ENCODE results near the gene PXT1.
A peak's percentile ranks its signal among the peaks of the same experiment; 100 is the strongest.
"Not testable (repeated sequence)": the region's sequence is repeated elsewhere in the genome, so short reads cannot be mapped to it uniquely, and the experiment has no call there.

The PXT1 gene

GRCh38 chr6:36443471-36444428 is 1.1 kb upstream of the PXT1 start:
- no peak for DNase-seq (ENCODE audit: low spot score)

- no peak for DNase-seq (ENCODE audit: low spot score)
Measured at GRCh38 chr6:36442103-36442670, 467 bp downstream of the PXT1 start.

DNA sequence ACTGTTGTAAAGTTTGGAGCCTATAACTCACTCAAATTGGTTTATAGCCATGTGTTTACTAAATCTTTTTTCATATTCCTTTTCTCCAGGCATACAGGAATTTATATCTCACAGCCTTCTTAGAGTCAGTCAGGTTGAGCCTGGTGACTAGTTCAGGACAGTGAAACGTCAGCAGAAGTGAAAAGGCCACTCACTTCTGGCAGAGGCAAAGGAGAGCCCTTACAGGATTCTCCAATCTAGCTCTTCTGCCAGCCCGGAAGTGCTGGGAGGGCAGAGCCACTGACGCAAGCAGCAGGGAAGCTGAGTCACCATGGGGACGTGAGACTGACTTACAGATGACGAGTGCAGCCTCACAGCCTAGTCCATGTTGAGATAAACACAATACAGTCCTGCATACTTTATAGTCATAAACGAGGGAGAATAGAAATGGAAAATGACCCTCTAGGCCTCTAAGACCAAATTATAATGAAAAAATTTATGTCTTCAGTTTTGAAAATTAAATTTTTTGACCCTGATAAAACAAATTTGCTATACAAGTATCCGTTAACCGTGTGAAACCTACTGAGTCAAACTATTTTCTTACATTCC is 1.3 kb downstream of the PXT1 start:
- peak; percentile 96 for DNase-seq (ENCODE audit: low spot score)

DNA sequence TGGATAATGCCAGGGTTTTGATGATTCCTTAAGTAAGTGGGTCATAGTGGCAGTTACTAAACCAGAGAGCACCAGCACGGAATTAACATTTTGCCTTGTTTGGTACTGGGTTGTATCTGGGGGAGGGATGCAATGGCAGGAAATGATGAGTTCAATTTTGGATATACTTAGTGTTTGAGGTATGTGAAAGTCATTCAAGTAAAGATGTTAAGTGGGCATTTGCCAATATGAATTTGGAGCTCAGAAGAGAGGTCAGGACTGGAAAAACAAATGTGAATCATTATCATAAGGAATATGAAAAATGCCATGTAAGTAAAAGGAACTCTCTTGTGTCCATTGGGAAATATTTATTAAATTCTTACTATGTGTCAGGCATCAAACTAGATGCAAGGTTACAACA is 6.2 kb downstream of the PXT1 start:
- DNase-seq (ENCODE audit: low spot score) = no peak

DNA sequence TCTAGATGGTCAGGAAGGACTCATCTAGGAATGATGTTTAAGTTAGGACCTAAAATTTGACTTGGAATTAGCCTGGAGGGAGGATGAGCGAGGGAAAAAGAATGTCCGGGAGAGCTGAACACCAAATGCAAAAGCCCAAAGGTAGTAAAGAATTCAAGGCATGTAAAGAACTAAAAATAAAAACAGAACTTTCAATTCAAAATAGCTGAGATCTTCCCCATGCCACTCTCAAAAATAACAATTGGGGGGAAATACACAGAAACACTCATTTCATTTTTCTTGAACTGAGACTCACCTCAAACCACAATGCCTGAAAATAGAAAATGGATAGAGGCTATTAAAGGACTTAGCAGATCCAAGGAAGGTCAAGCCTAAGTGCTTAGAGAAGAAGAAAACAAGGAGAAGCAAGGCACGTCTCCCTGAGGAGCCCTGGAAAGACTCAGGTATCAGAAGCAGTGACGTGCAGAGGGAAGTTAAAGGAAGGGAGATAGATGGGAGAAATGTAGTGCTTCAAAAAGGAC is 10.4 kb downstream of the PXT1 start:
- DNase-seq (ENCODE audit: low spot score) = no peak

DNA sequence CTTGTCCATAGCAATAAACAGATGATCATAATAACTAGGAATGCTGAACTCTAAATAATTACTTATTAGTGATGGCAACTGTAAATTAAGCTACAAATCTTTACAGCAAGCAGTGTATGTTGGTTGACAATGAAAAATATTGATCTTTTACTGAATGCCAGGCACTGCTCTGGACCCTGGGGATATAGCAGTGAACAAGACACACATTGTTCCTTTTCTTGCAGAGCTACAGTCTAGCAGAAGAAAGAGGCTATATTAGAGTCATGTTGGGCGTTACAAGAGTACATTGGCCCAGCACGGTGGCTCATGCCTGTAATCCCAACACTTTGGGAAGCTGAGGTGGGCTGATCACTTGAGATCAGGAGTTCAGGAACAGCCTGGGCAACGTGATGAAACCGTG is 11.5 kb downstream of the PXT1 start:
- DNase-seq (ENCODE audit: low spot score) = no peak

DNA sequence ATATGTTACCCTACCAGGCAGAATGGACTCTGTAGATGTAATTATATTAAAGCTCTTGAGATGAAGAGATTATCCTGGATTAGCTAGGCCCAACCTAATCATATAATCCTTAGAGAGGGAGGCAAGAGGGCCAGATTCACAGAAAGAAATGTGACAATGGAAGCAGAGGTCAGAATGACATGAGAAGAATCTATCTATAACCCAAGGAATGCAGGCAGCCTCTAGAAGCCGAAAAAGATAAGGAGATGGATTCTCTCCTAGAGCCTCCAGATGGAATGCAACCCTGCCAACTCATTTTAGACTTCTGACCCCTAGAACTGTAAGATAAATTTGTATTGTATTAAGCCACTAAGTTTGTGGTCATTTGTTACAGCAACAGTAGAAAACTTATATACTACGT is 12.3 kb downstream of the PXT1 start:
- no peak for DNase-seq (ENCODE audit: low spot score)

DNA sequence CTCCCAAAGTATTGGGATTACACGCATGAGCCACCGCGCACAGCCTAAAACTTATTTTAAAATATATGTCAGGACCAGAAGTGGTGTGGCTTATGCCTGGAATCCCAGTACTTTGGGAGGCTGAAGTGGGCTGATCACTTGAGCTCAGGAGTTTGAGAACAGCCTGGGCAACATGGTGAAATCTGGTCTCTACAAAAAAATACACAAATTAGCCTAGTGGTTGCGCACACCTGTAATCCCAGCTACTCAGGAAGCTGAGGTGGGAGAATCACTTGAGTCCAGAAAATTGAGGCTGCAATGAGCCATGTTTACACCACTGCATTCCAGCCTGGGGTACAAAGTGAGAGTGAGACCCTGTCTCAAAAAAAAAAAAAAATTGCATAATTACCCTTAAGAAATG is 13.7 kb downstream of the PXT1 start:
- no peak for DNase-seq (ENCODE audit: low spot score)

DNA sequence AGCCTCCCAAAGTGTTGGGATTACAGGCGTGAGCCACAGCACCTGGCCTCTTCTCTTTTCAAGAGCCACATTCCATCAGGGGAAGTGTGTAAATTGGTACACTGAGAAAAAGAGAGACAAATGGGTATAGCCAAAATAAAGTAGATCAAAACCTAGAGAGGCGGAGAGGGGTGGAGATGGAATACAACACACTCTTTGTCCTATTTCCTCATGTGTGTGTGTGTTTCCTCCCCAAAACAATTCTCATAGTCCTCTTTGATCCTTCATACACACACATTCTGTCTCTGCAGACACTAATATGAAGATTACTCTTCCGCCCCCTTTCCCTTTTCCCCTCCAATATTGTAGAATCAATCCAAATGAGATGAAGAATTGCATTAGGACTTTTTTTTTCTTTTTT is 16.0 kb downstream of the PXT1 start:
- DNase-seq (ENCODE audit: low spot score) = no peak

GRCh38 chr6:36423101-36423824 is 19.4 kb downstream of the PXT1 start:
- peak; percentile 97 for DNase-seq (ENCODE audit: low spot score)

DNA sequence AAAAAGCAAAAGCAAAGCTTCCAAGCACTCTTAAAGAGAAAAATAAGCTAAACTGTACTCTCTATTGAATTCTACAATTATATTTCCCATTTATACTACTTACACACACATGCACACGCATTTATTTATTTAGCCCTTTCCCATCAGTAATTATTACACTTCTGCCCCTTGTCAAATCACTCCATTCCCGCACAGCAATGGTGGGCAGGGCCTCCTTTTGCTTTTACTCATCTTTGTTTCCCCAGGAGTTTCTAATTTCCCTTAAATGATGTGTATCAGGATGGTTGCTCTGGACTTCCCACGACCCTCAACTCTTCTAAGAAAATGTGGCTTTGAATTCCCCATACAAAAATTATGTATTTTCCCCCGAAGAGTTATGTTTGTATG is 19.9 kb downstream of the PXT1 start:
- DNase-seq (ENCODE audit: low spot score) = no peak

DNA sequence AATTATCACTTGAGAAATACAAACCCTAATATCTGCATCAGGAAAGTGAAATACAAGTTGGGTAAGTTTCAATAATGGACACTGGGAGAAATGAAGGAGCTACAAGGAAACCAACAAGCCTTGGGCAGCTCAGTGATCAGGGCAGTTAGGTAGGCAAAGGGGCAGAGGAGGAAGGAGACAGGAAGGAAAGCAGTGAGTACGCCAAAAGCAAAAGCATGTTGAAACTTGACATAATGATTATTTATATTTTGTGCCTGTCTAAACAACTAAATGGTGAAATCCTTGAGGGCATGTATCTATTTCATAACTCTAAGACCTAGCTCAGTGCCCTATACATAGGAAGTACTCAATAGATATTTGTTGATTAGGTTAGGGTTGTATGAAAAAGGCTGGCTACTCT is 23.3 kb downstream of the PXT1 start:
- no peak for DNase-seq (ENCODE audit: low spot score)

DNA sequence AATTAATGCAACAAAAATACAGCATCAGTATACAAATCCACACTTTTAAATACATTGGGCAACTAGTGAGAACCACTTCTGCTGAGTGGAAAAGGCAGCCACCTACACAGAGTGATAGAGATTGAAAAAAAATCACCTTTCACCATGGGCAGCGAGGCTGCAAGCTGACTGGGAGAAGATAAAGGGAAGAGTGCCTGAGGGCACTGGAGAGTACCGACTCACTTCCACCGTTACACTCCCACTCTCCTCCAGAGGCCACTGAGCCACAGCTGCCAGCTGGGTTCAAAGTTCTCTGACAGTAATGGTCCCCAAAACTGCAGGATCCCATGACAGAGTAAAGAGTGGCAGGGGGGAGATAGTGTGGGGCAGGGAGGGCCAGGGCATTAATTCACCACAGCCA is 24.1 kb downstream of the PXT1 start:
- DNase-seq (ENCODE audit: low spot score) = no peak

- DNase-seq (ENCODE audit: low spot score) = no peak
Measured at GRCh38 chr6:36414481-36414880, 28.2 kb downstream of the PXT1 start.

DNA sequence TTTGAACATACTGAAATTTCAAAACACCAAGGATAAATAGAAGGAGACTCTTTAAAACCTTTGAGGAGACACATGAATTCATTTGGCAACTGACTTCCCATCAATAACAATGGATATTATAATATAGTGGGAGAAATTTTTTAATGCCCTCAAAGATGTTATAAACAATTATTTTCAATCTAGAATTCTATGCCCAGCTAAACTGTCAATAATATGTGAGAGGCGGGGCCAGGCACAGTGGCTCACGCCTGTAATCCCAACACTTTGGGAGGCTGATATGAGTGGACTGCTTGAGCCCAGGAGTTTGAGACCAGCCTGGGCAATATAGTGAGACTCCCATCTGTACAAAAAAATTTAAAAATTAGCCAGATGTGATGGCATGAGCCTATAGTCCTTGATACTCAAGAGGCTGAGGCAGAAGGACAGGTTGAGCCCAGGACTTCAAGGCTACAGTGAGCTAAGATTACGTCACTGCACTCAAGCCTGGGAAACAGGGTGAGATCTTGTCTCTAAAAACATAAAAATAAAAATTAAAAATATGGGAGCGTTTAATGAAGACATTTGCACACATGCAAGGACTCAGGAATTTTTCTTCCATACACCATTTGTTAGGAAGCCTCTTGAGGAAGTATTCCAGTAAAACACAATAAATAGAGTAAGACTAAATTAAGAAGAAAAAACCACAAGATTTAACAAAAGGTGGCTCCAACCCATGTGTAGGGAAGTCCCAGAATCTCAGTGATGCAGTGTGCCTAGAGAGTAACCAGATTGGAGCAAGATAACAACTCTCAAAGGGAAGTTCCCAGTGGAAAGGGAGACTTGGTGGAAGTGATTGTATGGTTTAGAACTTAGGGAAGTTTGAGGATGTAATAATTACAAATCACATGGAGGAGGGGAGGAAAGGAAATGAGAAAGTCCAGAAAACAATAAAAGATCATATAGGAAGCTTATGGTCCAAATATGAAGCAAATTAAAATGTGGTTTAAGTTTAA is 28.9 kb downstream of the PXT1 start:
- no peak for DNase-seq (ENCODE audit: low spot score)

- not testable (repeated sequence) for DNase-seq (ENCODE audit: low spot score)
Measured at GRCh38 chr6:36409718-36410117, 32.9 kb downstream of the PXT1 start.

DNA sequence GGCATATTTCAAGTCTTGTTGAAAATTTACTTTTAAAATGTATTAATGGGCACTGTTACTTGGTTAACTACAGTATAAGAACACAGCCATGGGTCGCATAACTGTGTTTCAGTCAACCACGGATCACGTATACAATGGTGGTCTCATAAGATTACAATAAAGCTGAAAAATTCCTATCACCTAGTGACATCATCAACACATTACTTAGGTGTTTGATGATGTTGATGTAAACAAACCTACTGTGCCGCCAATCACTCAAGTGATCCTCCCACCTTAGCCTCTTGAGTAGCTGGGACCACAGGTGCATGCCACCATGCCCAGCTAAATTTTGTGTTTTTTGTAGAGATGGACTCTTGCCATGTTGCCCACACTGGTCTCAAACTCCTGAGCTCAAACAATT is 38.5 kb downstream of the PXT1 start:
- DNase-seq (ENCODE audit: low spot score) = no peak

GRCh38 chr6:36402481-36402880 is 40.2 kb downstream of the PXT1 start:
- no peak for DNase-seq (ENCODE audit: low spot score)

GRCh38 chr6:36399970-36400369 is 42.7 kb downstream of the PXT1 start:
- no peak for DNase-seq (ENCODE audit: low spot score)

DNA sequence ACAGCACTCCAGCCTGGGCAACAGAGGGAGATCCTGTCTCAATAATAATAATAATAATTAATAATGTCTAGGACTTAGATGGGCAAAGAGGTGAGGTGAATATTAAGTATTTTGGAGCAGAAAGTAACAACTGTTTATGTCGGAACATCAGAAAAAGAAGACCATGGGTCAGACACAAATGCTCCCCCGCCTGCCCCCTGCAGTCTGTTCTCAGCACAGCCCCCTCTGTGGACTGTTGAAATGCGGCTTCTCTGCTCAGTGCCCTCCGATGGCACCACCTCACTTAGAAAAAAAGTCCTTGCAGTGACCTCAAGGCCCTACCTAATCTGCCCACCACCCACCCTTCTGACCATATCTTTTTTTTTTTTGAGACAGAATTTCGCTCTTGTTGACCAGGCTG is 50.0 kb downstream of the PXT1 start:
- DNase-seq (ENCODE audit: low spot score) = no peak

- DNase-seq (ENCODE audit: low spot score) = no peak
Measured at GRCh38 chr6:36389353-36389752, 53.3 kb downstream of the PXT1 start.

Measured in AG08396 (cell line).